Caco-2 (cell line): ENCODE measurements around the gene FGD1. TPM values are rescaled to one million over a fixed set of nuclear protein-coding genes. Genes with fewer than 3 reads are reported as not detected.

Source experiments
- BruUV-seq: library from RNA; stranded (reverse); fragments of 400-500 nt; replicated peaks from 2 replicates; lab custom pipeline; 2021; lab: Mats Ljungman, UMichigan
- CTCF ChIA-PET: fragments of 300-600 bp; sonication (Branson Sonifier 250); formaldehyde crosslinking; loops from one replicate; lab custom pipeline; 2022; ENCODE audit warnings: antibody characterized with exemption; lab: Charles Lee
- POLR2A ChIA-PET: fragments of 300-600 bp; sonication (Branson Sonifier 250); formaldehyde crosslinking; loops from one replicate; lab custom pipeline; 2022; ENCODE audit warnings: antibody characterized with exemption; lab: Charles Lee
- DNase-seq, 2 experiments: peaks; one replicate each; pipeline versions ENCODE4 v3.0.0 to v3.0.0-alpha.2; 2020 to 2022
- H3K27me3 ChIP-seq: replicated peaks from 2 replicates; pipeline ENCODE4 v1.6.0; 2011; ENCODE audit warnings: low read length; ENCODE audit not compliant: control insufficient read depth, insufficient read depth
- H3K36me3 ChIP-seq: 2 replicates; pipeline ENCODE4 v1.5.1; 2011; ENCODE audit warnings: low read length; ENCODE audit not compliant: control insufficient read depth, insufficient read depth
- H3K4me1 ChIP-seq: fragments of 250-450 bp; sonication (Bioruptor Pico); 2 replicates; pipeline ENCODE4 v1.5.1; 2020; ENCODE audit warnings: mild to moderate bottlenecking
- H3K4me3 ChIP-seq: 2 replicates; pipeline ENCODE4 v1.5.1; 2011; ENCODE audit warnings: low read depth, mild to moderate bottlenecking, control low read depth, low read length
- H3K9me3 ChIP-seq: fragments of 250-450 bp; sonication (Bioruptor Pico); 2 replicates; pipeline ENCODE4 v1.5.1; 2020; ENCODE audit warnings: mild to moderate bottlenecking, moderate library complexity
- H3K27ac Mint-ChIP-seq: one replicate; pipeline ENCODE4 v1.8.0; 2022; ENCODE audit warnings: mixed read lengths; ENCODE audit not compliant: unreplicated experiment
- H3K27me3 Mint-ChIP-seq: one replicate; pipeline ENCODE4 v1.8.0; 2022; ENCODE audit warnings: mixed read lengths; ENCODE audit not compliant: insufficient read depth, unreplicated experiment
- H3K36me3 Mint-ChIP-seq: one replicate; pipeline ENCODE4 v1.8.0; 2022; ENCODE audit warnings: mild to moderate bottlenecking, mixed read lengths; ENCODE audit not compliant: insufficient read depth, unreplicated experiment
- H3K4me1 Mint-ChIP-seq: one replicate; pipeline ENCODE4 v1.8.0; 2022; ENCODE audit warnings: low read depth, mixed read lengths; ENCODE audit not compliant: unreplicated experiment
- H3K4me3 Mint-ChIP-seq: one replicate; pipeline ENCODE4 v1.8.0; 2022; ENCODE audit warnings: mild to moderate bottlenecking, moderate library complexity, mixed read lengths; ENCODE audit not compliant: unreplicated experiment
- H3K9me3 Mint-ChIP-seq: one replicate; pipeline ENCODE4 v1.8.0; 2022; ENCODE audit warnings: mixed read lengths; ENCODE audit not compliant: unreplicated experiment
- CTCF ChIP-seq, 2 experiments: fragments of 200-600 bp in 1 of 2; IDR thresholded peaks; 1 replicate in 1 of 2; 2 replicates in 1 of 2; pipeline versions ENCODE4 v1.5.1 to v1.8.0; 2011 to 2022; ENCODE audit warnings: antibody characterized with exemption in 1 of 2, control low read depth in 1 of 2, inconsistent platforms in 1 of 2, low read depth in 1 of 2, low read length in 1 of 2, mild to moderate bottlenecking in 1 of 2, moderate library complexity in 1 of 2; ENCODE audit not compliant: insufficient read depth in 1 of 2, severe bottlenecking in 1 of 2, unreplicated experiment in 1 of 2
- intact Hi-C: fragments of 100-400 bp; cut with micrococcal nuclease; formaldehyde crosslinking; loops from one replicate; pipeline ENCODE4 v1.10.0; 2022; ENCODE audit not compliant: unreplicated experiment
- total RNA-seq: library from RNA; stranded (reverse); gene quantifications from 2 replicates; pipeline ENCODE4 v1.2.3, GENCODE V29; 2022

The FGD1 gene
- total RNA-seq, 1 experiment from 2014 or later, result 4.2 TPM

GRCh38 chrX:54435121-54435520 lies 60.9 kb downstream of the FGD1 start:
- Mint-ChIP-seq H3K27me3 (no peaks in the 10 kb centered on the region), H3K27ac (no peak overlapping the region), H3K4me3 (no peak overlapping the region), H3K36me3 (peaks cover under 1% of the 10 kb centered on the region), H3K9me3 (no peaks in the 10 kb centered on the region), H3K4me1 (no peaks in the 10 kb centered on the region)
- no TSS peak for BruUV-seq
- CTCF ChIA-PET, result no interaction called here
- H3K4me1 ChIP-seq, result no peaks in the 10 kb centered on the region
- H3K9me3 ChIP-seq, result no peaks in the 10 kb centered on the region
- POLR2A ChIA-PET, result no interaction called here
- H3K36me3 ChIP-seq, result no peaks in the 10 kb centered on the region
- no peaks in the 10 kb centered on the region for H3K27me3 ChIP-seq
- no peak for DNase-seq
- H3K4me3 ChIP-seq, result no peak overlapping the region
- TF ChIP-seq CTCF (IDR thresholded peaks at IDR 0.05; ENCODE audit: insufficient read depth in 1 of 2, low read depth in 1 of 2, low read length in 1 of 2, severe bottlenecking in 1 of 2, unreplicated experiment in 1 of 2), result no peak
- intact Hi-C loops, result no loop called here

DNA sequence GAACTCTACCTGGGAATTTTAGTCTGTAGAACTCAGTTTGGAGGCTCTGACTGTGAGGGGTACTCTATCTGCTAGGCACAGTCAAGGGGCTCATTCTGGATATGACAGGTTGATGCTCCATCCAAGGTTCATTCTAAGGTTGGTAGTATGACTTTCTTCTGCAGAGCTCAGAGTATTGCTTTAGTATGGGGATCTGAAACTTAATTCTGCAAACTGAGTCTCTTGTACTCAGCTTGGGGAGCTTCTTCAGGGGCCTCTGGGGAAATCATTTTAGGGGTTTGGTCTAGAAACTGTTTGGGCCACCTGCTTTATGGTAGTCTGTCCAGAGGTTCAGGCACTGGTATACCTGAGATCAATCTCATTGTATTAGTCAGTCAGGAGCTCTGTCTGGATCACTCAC lies 65.5 kb downstream of the FGD1 start:
- intact Hi-C loops, result no loop called here
- POLR2A ChIA-PET, result no interaction called here
- Histone ChIP-seq H3K4me1 (no peaks in the 10 kb centered on the region), H3K9me3 (no peaks in the 10 kb centered on the region), H3K4me3 (no peak overlapping the region), H3K36me3 (no peaks in the 10 kb centered on the region), H3K27me3 (no peaks in the 10 kb centered on the region)
- no peaks in the 10 kb centered on the region for H3K4me1 Mint-ChIP-seq
- no TSS peak for BruUV-seq
- H3K4me3 Mint-ChIP-seq, result no peak overlapping the region
- DNase-seq, result no peak
- CTCF ChIA-PET, result no interaction called here
- TF ChIP-seq CTCF (IDR thresholded peaks at IDR 0.05; ENCODE audit: insufficient read depth in 1 of 2, low read depth in 1 of 2, low read length in 1 of 2, severe bottlenecking in 1 of 2, unreplicated experiment in 1 of 2), result no peak
- H3K9me3 Mint-ChIP-seq, result peaks cover 10% of the 10 kb centered on the region
- peaks cover 8% of the 10 kb centered on the region for H3K27me3 Mint-ChIP-seq
- H3K36me3 Mint-ChIP-seq, result no peaks in the 10 kb centered on the region
- no peak overlapping the region for H3K27ac Mint-ChIP-seq

DNA sequence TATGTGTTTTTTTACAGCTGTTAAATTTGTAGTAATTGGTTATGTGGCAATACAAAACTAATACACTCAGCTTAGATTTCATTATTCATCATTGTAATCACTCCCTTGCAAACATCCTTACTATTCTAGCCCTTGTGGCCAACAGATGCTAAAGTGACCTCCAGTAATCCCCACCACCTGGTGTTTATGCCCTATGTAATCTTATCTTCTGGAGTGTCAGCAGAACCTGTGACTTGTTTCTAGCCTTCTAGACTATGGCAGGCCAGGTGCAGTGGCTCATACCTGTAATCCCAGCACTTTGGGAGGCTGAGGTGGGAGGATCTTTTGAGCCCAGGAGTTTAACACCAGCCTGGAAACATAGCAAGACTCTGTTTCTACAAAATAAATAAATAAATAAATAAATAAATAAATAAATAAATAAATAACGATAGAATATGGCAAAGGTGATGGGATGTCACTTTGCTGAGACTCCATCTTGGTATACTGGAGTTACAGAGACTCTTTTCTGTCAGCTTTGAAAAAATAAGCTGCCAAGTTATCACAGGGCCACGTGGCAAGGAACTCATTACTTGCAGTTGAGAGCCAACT lies 68.1 kb downstream of the FGD1 start:
- BruUV-seq, result no TSS peak
- peaks cover 10% of the 10 kb centered on the region for H3K9me3 Mint-ChIP-seq
- H3K9me3 ChIP-seq, result no peaks in the 10 kb centered on the region

More for the DNA sequence above, 68.1 kb downstream of the FGD1 start:
- H3K4me3 ChIP-seq, result no peak overlapping the region
- DNase-seq, result no peak
- Mint-ChIP-seq H3K36me3 (no peaks in the 10 kb centered on the region), H3K27me3 (peaks cover 8% of the 10 kb centered on the region), H3K4me1 (no peaks in the 10 kb centered on the region), H3K27ac (no peak overlapping the region), H3K4me3 (no peak overlapping the region)
- no peaks in the 10 kb centered on the region for H3K27me3 ChIP-seq
- ChIA-PET POLR2A (no interaction called here), CTCF (no interaction called here)
- intact Hi-C loops, result no loop called here
- no peaks in the 10 kb centered on the region for H3K36me3 ChIP-seq
- no peak for TF ChIP-seq CTCF (IDR thresholded peaks at IDR 0.05; ENCODE audit: insufficient read depth in 1 of 2, low read depth in 1 of 2, low read length in 1 of 2, severe bottlenecking in 1 of 2, unreplicated experiment in 1 of 2)
- H3K4me1 ChIP-seq, result no peaks in the 10 kb centered on the region
